PFSK-1 (cell line): ENCODE data around the gene PLA2R1.

Experiments
- FOXP2 ChIP-seq: optimal IDR thresholded peaks from 2 replicates; pipeline ENCODE3; 2011; ENCODE audit warnings: borderline replicate concordance, control low read depth, inconsistent platforms; ENCODE audit not compliant: insufficient read depth; ENCODE audit errors: extremely low read length, extremely low read depth
- POLR2AphosphoS5 ChIP-seq: IDR thresholded peaks from 2 replicates; pipeline ENCODE4 v1.6.1; 2012; ENCODE audit warnings: low read depth, mild to moderate bottlenecking, control low read depth, low read length, moderate library complexity
- REST ChIP-seq, 2 experiments: IDR thresholded peaks; 2 replicates each; pipeline versions ENCODE4 v1.6.1 to v1.8.0; 2011 to 2012; ENCODE audit warnings: low read depth in 2 of 2, low read length in 2 of 2, control low read depth in 1 of 2, inconsistent platforms in 1 of 2, mild to moderate bottlenecking in 1 of 2, moderate library complexity in 1 of 2; ENCODE audit not compliant: insufficient read depth in 1 of 2
- SIN3A ChIP-seq: IDR thresholded peaks from 2 replicates; pipeline ENCODE4 v1.6.1; 2012; ENCODE audit warnings: mild to moderate bottlenecking, low read length, moderate library complexity, borderline replicate concordance; ENCODE audit not compliant: insufficient read depth
- TAF1 ChIP-seq: IDR thresholded peaks from 2 replicates; pipeline ENCODE4 v1.6.1; 2012; ENCODE audit warnings: low read length, control low read depth, borderline replicate concordance; ENCODE audit not compliant: insufficient read depth

PLA2R1 gene

GRCh38 chr2:160022162-160022561 is 40.3 kb downstream of the PLA2R1 start:
- TF ChIP-seq SIN3A (no peak), TAF1 (no peak), POLR2AphosphoS5 (no peak), REST (IDR thresholded peaks at IDR 0.05; ENCODE audit: insufficient read depth in 1 of 2, low read depth in 2 of 2, low read length in 2 of 2) (no peak), FOXP2 (no peak)

GRCh38 chr2:160019374-160020090 is 42.9 kb downstream of the PLA2R1 start:
- TF ChIP-seq REST (IDR thresholded peaks at IDR 0.05; ENCODE audit: insufficient read depth in 1 of 2, low read depth in 2 of 2, low read length in 2 of 2) (no peak), TAF1 (no peak)

GRCh38 chr2:160015746-160016145 is 46.7 kb downstream of the PLA2R1 start:
- TF ChIP-seq SIN3A = no peak
- no peak for TF ChIP-seq POLR2AphosphoS5
- TF ChIP-seq TAF1 = no peak
- TF ChIP-seq REST (IDR thresholded peaks at IDR 0.05; ENCODE audit: insufficient read depth in 1 of 2, low read depth in 2 of 2, low read length in 2 of 2) = no peak
- no peak for TF ChIP-seq FOXP2

GRCh38 chr2:160014227-160014626 is 48.2 kb downstream of the PLA2R1 start:
- no peak for TF ChIP-seq POLR2AphosphoS5
- no peak for TF ChIP-seq TAF1
- no peak for TF ChIP-seq REST (IDR thresholded peaks at IDR 0.05; ENCODE audit: insufficient read depth in 1 of 2, low read depth in 2 of 2, low read length in 2 of 2)
- TF ChIP-seq FOXP2 = no peak
- no peak for TF ChIP-seq SIN3A
